GM11168 (cell line): ENCODE data around the gene IRGQ.
"Not testable (repeated sequence)": the region's sequence is repeated elsewhere in the genome, so short reads cannot be mapped to it uniquely, and the experiment has no call there.

Source experiments
- in situ Hi-C: fragments of 300-500 bp; cut with MboI; formaldehyde crosslinking; loops from one replicate; pipeline ENCODE4 v1.12.0; 2022; ENCODE audit warnings: low sequenced_read_pairs; ENCODE audit not compliant: unreplicated experiment

The IRGQ gene

GRCh38 chr19:43625918-43626579, 30.1 kb upstream of the IRGQ start:
- in situ Hi-C loops = no loop called here

DNA sequence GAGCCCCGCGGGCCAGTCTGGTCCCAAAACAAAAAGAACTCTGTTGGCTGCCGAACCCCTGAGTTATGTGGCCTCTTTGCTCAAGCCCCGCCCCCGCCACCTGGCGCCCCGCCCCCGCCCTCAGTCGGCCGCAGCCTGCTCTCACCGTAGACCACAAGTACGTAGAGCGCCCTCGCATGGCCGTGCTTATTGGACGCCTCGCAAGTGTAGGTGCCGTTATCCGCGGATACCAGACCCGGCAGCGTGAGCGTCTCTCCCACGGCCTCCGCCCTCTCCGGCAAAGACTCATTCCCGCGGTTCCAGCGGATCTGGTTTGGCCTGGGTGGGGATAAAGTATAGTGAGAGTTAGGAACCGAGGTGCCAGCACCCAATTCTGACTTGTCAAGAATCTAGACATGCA, 29.0 kb upstream of the IRGQ start:
- in situ Hi-C loops = no loop called here

GRCh38 chr19:43623889-43624670, 28.1 kb upstream of the IRGQ start:
- in situ Hi-C loops = no loop called here

- in situ Hi-C loops = no loop called here
Measured at GRCh38 chr19:43622956-43623355, 27.0 kb upstream of the IRGQ start.

DNA sequence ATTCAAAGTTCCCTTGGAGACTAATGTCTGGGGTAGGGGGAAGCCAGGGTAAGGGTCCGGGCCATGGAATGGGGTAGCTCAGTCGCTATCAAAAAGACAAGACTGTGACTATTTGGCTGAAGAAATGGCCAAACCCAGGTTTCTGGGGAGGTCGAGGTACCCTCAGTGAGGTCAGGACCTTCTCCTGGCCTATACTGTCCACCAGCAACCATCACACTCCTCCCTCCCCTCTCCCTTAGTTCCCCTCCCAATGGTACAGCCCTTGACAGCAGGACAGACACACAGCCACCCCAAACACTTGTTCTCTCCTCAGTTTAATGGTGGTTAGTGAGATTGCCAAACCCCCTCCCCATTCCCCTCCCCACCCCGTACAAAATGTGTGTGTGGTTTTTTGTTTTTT, 26.1 kb upstream of the IRGQ start:
- in situ Hi-C loops = no loop called here

DNA sequence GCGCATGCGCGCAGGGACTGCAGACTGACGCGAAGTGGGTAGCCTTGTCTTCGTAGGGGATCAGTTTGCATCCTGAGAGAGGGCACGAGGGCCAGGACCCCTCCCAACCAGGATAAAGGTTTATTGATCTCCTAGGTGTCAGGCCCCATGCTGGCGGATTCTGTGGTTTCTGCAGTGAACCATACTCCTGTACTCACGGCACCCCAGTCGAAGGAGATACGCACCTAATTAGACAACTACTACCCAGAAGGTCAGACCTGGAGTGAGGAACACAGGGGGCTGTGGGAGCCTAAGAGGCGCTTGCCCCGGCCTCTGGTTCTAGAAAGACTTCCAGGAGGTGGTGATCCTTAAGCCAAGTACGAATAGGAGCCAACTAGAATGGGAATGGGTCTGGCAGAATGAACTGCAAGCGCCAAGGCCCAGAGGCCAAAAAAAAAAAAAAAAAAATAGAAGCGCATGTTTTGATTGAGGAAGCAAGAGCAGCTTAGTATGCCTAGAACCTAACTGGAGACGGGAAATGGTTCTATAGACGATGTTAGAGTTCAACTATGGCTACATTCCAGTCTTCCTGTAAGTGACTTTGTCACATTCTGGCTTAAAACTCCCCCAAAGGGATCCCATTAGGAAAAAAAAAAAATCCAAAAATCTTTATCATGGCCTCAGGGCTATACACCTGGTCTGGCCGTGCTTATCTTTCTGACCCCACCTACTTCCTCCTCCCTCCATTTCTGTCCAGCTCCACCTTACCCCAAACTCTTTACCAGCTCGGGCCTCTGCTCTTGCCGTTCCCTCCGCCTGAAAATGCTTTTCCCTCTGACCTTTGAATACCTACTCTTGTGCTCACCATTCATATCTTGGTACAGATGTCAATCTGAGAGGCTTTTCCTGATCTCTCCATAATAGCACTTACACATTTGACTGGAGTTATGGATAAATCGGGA, 24.4 kb upstream of the IRGQ start:
- in situ Hi-C loops = no loop called here

DNA sequence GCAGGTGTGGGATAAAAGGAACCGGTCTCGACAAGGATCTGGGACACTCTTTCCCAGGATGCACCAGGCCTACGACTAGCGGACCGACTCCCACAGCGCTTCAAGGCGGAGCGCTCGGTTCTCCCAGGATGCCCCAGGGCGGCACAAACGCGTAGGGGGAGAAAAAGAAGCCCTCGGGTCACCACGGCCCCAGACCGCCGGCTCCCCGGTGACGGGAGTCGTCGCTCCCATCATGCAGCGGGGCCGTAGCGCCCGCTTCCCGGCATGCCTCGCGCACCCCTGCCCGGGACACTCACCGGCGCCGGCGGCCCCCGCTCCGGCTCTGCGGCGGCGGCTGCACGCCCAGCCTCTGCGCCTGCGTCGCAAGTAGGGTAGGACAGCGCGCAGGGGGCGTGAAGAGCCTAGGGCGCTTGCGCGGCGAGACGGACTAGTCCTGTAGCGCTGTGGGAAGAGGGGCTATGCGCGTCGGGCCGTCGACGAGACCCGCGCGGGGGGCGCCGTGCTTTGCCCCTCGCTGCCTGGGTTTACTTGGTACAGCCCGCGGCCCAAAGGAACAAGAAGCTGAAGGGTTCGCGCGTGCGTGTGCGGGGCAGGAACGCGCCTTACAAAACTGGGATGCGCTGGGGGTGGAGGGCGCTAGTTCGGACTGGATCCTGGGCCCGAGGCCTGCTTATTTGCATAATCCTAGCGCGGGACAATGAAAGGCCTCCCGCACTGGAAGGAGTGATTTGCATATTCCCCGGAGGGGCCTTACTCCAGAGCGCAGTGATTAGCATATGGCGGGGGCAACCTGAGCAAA, 23.5 kb upstream of the IRGQ start, which contains the start of gene ZNF428:
Gene ZNF428 (minus strand): TSS at position 368 of the 799 bp plus-strand sequence. CDS start 5,325 bp downstream, outside the sequence.
- in situ Hi-C loops = no loop called here

GRCh38 chr19:43618921-43619261, 23.0 kb upstream of the IRGQ start:
- in situ Hi-C loops = no loop called here

GRCh38 chr19:43616954-43617353, 21.0 kb upstream of the IRGQ start:
- in situ Hi-C loops = no loop called here

DNA sequence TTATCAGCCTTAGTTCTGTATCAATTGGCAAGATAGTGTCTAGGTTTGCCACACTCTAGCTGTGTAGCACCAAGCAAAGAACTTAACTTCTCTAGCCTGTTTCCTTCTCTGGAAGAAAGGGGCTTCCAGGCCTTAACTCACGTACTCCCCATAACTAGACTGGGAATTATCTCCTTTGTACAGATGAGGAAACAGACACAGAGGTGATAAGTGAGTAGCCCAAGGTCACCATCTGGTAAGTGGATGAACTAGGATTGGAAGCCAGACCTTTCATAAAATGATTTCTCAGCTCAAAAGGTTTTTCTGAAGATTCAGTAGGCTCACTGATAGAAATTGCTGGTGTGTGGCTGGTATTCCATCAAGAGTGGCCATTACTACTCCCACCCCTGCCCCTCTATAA, 20.4 kb upstream of the IRGQ start:
- in situ Hi-C loops = no loop called here

DNA sequence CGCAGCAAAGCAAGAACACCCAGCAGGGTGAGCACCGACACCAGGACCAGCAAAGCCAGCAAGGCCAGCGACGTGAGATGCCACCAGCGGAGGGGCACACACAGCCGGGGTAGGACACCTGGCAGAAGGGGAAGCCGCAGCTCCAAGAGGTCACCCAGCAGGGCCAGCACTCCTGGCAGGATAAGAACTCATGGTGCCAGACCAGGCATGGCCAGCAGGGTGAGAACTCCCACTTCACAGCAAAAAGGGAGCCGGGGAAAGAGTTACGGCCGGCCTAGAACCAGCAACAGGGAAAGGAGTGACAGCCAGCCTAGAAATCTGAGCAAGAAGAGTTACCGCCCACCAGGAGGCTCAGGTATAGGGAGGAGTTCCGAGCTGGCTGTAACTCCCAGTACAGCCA, 16.4 kb upstream of the IRGQ start:
- in situ Hi-C loops = no loop called here

DNA sequence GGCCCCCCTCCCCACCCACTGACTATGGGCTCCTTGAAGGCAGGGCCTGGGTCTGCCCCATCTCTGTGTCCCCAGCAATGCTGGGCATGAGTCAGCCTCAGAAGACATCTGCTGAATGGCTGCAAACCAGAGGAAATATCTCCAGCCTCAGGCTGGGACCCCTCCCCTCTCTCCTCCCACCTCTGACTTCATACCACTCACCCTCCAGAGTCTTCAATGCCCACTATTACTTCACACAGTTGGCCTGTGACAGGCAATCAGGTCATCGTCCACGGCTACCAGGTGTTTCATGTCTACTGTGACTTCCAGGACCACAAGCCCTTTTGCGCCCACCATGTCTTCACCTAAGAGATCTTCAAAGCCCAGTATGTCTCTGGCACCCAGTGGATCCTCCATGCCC, 15.9 kb upstream of the IRGQ start, which contains the start of gene SRRM5:
Gene SRRM5 (plus strand): TSS at position 301 of the 400 bp plus-strand sequence. CDS start 34 bp downstream, at position 335.
- in situ Hi-C loops = no loop called here

DNA sequence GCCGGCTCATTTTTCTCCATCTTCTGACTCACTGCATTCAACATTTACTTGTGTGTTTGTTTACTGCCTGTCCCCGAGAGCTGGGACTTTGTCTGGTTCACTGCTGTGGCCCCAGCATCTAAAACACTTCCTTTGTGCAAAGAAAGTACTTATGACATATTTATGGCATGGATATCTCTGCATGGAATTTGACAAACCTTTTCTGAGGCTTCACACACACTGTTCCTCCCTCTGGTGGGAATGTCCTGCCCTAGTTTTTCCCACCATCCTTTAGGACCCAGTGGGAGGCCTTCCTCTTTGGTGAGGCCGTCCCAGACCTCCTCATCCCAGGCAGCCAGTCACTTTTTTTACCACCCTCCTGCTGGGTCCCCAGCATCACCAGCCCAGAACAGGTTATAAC, 14.6 kb upstream of the IRGQ start:
- in situ Hi-C loops = no loop called here

GRCh38 chr19:43609872-43610271, 13.9 kb upstream of the IRGQ start:
- in situ Hi-C loops = no loop called here

- in situ Hi-C loops = no loop called here
Measured at GRCh38 chr19:43607238-43608205, 11.6 kb upstream of the IRGQ start.

DNA sequence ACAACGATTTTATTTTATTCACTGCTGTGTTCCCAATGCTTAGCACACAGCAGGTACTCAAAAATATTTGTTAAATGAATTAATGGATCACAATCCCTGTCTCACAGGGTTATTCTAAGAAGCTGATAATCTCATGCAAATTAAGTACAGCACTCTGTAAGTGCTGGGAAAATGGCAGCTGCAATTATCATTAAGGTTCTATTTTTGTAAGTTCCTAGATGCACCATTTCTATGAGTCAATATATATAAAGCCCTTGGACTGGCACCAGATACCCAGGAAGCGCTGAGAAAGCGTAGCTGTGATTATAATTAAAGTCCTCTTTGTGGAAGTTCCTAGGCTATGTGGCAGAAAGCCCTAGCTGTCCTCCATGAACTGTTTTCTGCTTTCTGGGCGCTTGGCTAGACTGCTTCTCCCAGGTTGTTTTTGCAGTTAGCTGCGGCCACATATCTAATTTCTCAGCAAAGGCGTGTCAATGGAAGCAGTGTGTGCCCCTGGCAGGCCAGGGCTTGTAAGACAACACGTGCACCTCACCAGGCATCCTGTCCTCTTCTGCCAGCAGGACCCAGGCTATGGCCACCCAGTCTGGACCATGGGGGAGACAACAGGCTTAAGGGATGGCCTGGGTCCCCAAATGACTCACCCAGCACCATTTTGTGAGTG, 10.8 kb upstream of the IRGQ start:
- in situ Hi-C loops = no loop called here

DNA sequence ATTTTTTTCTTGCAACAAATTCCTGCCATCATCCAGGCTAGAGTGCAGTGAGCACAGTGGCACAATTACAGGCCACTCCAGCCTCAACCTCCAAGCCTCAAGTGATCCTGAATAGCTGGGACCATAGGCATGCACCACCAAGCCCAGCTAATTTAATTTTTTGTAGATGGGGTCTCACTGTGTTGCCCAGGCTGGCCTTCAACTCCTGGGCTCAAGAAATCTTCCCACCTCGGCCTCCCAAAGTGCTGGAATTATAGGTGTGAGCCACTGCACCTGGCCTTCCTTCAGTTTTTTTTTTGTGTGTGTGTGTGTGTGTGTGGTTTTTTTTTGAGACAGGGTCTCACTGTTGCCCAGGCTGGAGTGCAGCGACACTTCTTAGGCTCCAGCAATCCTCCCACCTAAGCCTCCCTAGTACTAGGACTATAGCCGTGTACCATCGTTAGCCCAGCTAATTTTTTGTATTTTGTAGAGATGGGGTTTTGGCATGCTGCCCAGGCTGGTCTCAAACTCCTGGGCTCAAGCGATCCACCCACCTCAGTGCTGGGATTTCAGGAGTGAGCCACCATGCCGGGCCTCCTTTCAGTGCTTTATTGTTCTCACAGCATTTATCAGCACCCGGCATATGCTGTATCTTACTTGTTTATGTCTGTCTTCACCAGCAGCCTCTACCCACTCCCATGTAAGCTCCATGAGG, 10.1 kb upstream of the IRGQ start:
- in situ Hi-C loops = no loop called here

GRCh38 chr19:43600326-43600725, 4.4 kb upstream of the IRGQ start:
- in situ Hi-C loops = not testable (repeated sequence)
